Measurements from ENCODE around the gene TADA1. TPM values are rescaled to one million over a fixed set of nuclear protein-coding genes. Genes with fewer than 3 reads are reported as not detected.

The TADA1 gene
- total and polyA plus RNA-seq, 4 donors, result 9.1 to 21.3 (median 15.0) TPM

DNA sequence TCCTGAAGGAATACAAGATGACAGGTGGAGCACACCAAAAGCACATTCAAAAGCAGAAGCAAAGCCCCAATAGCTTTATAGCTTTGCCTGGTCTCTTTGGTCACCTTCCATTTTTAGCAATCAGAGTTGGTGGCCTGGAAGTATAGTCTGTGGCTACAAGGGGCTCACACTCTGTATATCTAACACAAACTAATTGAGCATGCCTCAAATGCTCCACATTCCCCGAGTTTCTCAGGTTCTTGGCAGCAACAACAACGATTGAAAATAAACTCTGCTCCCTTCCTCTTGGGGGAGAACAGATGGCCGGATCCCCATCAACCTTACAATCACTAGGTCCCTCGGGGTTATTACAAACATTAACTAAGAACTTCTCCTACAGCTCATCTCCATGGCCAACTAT, 24.9 kb upstream of the TADA1 start (continued):
- TF ChIP-seq CTCF (IDR thresholded peaks at IDR 0.05; ENCODE audit: low read depth, low read length, missing input control), result no peak
- TF ChIP-seq NR2F2 (IDR thresholded peaks at IDR 0.05), result no peak
- TF ChIP-seq, protein P1, sequence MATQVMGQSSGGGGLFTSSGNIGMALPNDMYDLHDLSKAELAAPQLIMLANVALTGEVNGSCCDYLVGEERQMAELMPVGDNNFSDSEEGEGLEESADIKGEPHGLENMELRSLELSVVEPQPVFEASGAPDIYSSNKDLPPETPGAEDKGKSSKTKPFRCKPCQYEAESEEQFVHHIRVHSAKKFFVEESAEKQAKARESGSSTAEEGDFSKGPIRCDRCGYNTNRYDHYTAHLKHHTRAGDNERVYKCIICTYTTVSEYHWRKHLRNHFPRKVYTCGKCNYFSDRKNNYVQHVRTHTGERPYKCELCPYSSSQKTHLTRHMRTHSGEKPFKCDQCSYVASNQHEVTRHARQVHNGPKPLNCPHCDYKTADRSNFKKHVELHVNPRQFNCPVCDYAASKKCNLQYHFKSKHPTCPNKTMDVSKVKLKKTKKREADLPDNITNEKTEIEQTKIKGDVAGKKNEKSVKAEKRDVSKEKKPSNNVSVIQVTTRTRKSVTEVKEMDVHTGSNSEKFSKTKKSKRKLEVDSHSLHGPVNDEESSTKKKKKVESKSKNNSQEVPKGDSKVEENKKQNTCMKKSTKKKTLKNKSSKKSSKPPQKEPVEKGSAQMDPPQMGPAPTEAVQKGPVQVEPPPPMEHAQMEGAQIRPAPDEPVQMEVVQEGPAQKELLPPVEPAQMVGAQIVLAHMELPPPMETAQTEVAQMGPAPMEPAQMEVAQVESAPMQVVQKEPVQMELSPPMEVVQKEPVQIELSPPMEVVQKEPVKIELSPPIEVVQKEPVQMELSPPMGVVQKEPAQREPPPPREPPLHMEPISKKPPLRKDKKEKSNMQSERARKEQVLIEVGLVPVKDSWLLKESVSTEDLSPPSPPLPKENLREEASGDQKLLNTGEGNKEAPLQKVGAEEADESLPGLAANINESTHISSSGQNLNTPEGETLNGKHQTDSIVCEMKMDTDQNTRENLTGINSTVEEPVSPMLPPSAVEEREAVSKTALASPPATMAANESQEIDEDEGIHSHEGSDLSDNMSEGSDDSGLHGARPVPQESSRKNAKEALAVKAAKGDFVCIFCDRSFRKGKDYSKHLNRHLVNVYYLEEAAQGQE (IDR thresholded peaks at IDR 0.05), result no peak

- H3K9me3 ChIP-seq (ENCODE audit: control insufficient read depth in 4 of 4, low read length in 3 of 4), result peaks cover 0 to 4% (median 1%) of the 10 kb centered on the region in 4 donors
- H3K4me1 ChIP-seq (ENCODE audit: control insufficient read depth in 4 of 4, insufficient read depth in 4 of 4, low read length in 3 of 4), result no peaks in the 10 kb centered on the region
- DNase-seq (ENCODE audit: low spot score), result no peak
- H3K4me3 ChIP-seq (ENCODE audit: low read depth in 1 of 3, low read length in 3 of 3), result no peak overlapping the region
- no peak overlapping the region for H3K27ac ChIP-seq (ENCODE audit: low read depth in 1 of 2, low read length in 2 of 2)
- H3K9ac ChIP-seq (ENCODE audit: low read depth in 1 of 2, low read length in 2 of 2), result no peak overlapping the region
- no peaks in the 10 kb centered on the region for H3K36me3 ChIP-seq (ENCODE audit: control insufficient read depth in 4 of 4, insufficient read depth in 3 of 4, low read depth in 1 of 4, low read length in 3 of 4)
- peaks cover 0 to 3% (median 0%) of the 10 kb centered on the region in 4 donors for H3K27me3 ChIP-seq (ENCODE audit: control insufficient read depth in 4 of 4, insufficient read depth in 4 of 4, low read length in 3 of 4)
- no peak for TF ChIP-seq CTCF (IDR thresholded peaks at IDR 0.05; ENCODE audit: low read depth, low read length, missing input control)
- TF ChIP-seq, protein P1 (IDR thresholded peaks at IDR 0.05), result no peak
- no peak for TF ChIP-seq TAF1 (conservative IDR thresholded peaks at IDR 0.05)
Observed at GRCh38 chr1:166899769-166900168, 23.7 kb upstream of the TADA1 start.

GRCh38 chr1:166895766-166896165, 19.7 kb upstream of the TADA1 start:
- TF ChIP-seq GABPA (IDR thresholded peaks at IDR 0.05 in 1 of 2, conservative IDR thresholded peaks at IDR 0.05 in 1 of 2) (no peak), FOXA2 (IDR thresholded peaks at IDR 0.05) (no peak), TAF1 (conservative IDR thresholded peaks at IDR 0.05) (no peak), ZBTB33 (IDR thresholded peaks at IDR 0.05) (no peak), RAD21 (IDR thresholded peaks at IDR 0.05) (no peak), HNF4G (IDR thresholded peaks at IDR 0.05) (no peak), RXRA (IDR thresholded peaks at IDR 0.05) (no peak), NR2F2 (IDR thresholded peaks at IDR 0.05) (no peak)
- Histone ChIP-seq H3K9ac (ENCODE audit: low read depth in 1 of 2, low read length in 2 of 2) (no peak overlapping the region), H3K36me3 (ENCODE audit: control insufficient read depth in 4 of 4, insufficient read depth in 3 of 4, low read depth in 1 of 4, low read length in 3 of 4) (no peaks in the 10 kb centered on the region), H3K27ac (ENCODE audit: low read depth in 1 of 2, low read length in 2 of 2) (no peak overlapping the region), H3K27me3 (ENCODE audit: control insufficient read depth in 4 of 4, insufficient read depth in 4 of 4, low read length in 3 of 4) (peaks cover 0 to 3% (median 0%) of the 10 kb centered on the region in 4 donors), H3K4me3 (ENCODE audit: low read depth in 1 of 3, low read length in 3 of 3) (no peak overlapping the region), H3K4me1 (ENCODE audit: control insufficient read depth in 4 of 4, insufficient read depth in 4 of 4, low read length in 3 of 4) (no peaks in the 10 kb centered on the region), H3K9me3 (ENCODE audit: control insufficient read depth in 4 of 4, low read length in 3 of 4) (peaks cover 0 to 4% (median 1%) of the 10 kb centered on the region in 4 donors)
- 56% methylated on average over 4 of the region's 4 CpGs for WGBS
- no peak for DNase-seq (ENCODE audit: low spot score)
